Testis (tissue), 2 donors: ENCODE measurements around the gene PTPRU.

ENCODE experiments used
- CTCF ChIP-seq, 3 experiments: fragments of 450-650 bp in 2 of 3; fragments of 200-600 bp in 1 of 3; sonication (generic) in 1 of 3; IDR thresholded peaks; one replicate each; pipeline ENCODE4 v1.5.1; 2016 to 2019; ENCODE audit warnings: antibody characterized with exemption in 3 of 3, mild to moderate bottlenecking in 2 of 3, moderate library complexity in 1 of 3
- POLR2A ChIP-seq: fragments of 450-650 bp; IDR thresholded peaks from one replicate; pipeline ENCODE4 v1.6.1; 2017; ENCODE audit warnings: antibody characterized with exemption, mild to moderate bottlenecking, moderate library complexity

- TF ChIP-seq CTCF (IDR thresholded peaks at IDR 0.05) (no peak), POLR2A (no peak)
These were observed 54.2 kb downstream of the PTPRU start for GRCh38 chr1:29290414-29290985.
